Skeletal muscle satellite cell (primary cell): ENCODE data around the gene SLC6A11.

Source experiments
- H3K27me3 ChIP-seq: 2 replicates; pipeline ENCODE4 v1.7.0; 2013; ENCODE audit warnings: low read length; ENCODE audit not compliant: control insufficient read depth, insufficient read depth
- H3K36me3 ChIP-seq: 2 replicates; pipeline ENCODE4 v1.7.0; 2013; ENCODE audit warnings: mild to moderate bottlenecking, control low read depth, low read length; ENCODE audit not compliant: insufficient read depth
- H3K4me1 ChIP-seq: 2 replicates; pipeline ENCODE4 v1.7.0; 2013; ENCODE audit warnings: low read length; ENCODE audit not compliant: control insufficient read depth, insufficient read depth
- H3K4me2 ChIP-seq: 2 replicates; pipeline ENCODE4 v1.7.0; 2013; ENCODE audit warnings: mild to moderate bottlenecking, low read length
- H3K4me3 ChIP-seq: 2 replicates; pipeline ENCODE4 v1.7.0; 2013; ENCODE audit warnings: low read length
- H3K9ac ChIP-seq: 2 replicates; pipeline ENCODE4 v1.7.0; 2013; ENCODE audit warnings: mild to moderate bottlenecking, low read depth, low read length, moderate library complexity
- H3K9me3 ChIP-seq: replicated peaks from 2 replicates; pipeline ENCODE4 v1.7.0; 2013; ENCODE audit warnings: mild to moderate bottlenecking, control low read depth, low read length

The SLC6A11 gene

DNA sequence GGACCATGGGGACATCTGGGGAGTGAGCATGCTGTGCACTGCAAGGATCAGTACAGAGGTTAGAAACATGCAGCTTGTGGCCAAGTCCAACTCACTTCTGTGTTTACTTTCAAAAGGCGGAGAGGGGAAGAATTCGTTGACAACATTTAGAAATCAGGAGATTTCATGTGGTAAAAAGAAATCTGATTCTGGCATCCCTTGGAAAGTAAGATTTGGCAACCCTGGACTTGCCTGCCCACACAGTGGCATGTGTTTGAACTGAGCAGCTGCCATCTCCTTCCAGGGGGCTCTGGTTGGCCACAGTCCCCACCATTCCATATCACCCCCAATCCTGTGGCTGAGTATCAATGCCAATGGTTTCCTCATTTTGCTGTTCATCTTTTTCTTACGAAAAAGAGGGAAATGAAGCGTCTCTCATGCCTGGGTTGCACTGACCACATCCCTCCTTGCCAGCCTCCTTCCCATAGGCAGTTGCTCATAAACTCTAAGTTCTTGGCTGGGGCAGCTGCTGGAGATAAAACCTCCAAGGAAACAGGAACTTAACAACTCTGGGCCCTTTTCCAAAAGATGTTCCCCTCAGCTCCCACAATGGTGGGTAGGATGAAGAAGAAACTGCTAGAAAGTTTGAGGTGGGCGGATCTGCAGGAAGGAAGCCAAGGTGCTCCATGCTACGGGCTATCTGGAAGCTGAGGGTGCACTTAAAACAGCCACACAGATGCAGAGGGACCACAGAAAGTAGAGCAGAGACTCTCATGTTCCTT, 29.2 kb downstream of the SLC6A11 start:
- H3K36me3 ChIP-seq = no peaks in the 10 kb centered on the region
- H3K4me1 ChIP-seq = no peaks in the 10 kb centered on the region
- no peaks in the 10 kb centered on the region for H3K9me3 ChIP-seq
- H3K9ac ChIP-seq = no peak overlapping the region
- H3K4me2 ChIP-seq = no peak overlapping the region
- H3K4me3 ChIP-seq = no peak overlapping the region
- peaks cover 8% of the 10 kb centered on the region for H3K27me3 ChIP-seq

DNA sequence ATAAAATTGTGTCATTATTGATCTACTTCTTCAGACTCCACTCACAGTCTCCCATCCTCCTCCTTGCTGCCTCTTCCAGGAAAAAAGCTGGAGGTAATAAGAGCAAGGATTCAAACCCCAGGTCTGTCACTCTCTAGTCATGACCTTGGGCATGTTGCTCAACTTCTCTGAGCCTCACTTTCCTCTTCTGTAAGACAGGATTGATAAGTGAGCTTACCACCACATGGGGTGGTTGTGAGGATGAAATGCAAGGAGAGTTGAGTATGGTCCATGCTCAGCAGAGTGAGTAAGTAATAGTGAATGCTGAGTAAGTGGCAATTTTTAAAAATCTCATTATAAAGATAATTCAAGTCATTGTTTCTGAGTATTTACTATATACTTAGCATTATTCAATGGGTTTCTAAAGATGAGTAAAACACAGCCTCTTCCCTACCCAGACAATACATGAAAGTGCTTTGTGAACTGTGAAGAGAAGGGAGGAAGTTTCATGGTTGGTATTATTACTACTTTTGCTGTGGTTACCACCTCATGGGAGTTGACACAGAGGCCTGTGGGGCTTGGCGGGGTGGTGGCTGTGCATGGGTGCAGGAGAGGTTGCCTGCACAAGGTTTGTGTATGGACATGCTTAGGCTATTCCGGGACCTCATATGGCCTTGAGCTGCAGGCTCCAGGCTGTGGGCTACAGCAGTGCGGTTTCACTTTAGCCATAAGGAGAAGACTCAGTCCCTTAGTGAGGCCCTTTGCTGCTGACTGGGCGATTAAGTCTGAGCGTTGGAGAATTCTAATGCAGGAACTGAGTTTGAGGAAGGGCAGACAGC, 30.0 kb downstream of the SLC6A11 start:
- Histone ChIP-seq H3K4me1 (no peaks in the 10 kb centered on the region), H3K4me2 (no peak overlapping the region), H3K9me3 (no peaks in the 10 kb centered on the region), H3K4me3 (no peak overlapping the region), H3K9ac (no peak overlapping the region), H3K36me3 (no peaks in the 10 kb centered on the region), H3K27me3 (peaks cover 14% of the 10 kb centered on the region)

DNA sequence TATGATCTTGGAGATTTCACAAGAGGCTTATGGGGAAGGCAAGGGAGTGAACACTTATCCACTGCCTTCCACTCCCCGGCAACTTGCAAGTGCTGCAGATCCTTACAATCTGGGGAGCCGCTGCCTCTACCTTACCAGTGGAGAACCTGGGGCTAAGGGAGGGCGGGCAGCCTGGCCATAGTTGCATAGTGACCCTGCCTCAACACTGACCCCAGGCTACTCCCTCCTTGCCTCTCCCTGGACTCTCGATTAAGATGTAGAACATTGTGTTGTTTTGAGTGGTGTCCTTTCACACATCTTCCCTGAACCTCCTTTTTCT, 30.6 kb downstream of the SLC6A11 start:
- no peaks in the 10 kb centered on the region for H3K36me3 ChIP-seq
- H3K4me3 ChIP-seq = no peak overlapping the region
- H3K27me3 ChIP-seq = peaks cover 12% of the 10 kb centered on the region
- no peak overlapping the region for H3K4me2 ChIP-seq
- no peak overlapping the region for H3K9ac ChIP-seq
- H3K9me3 ChIP-seq = no peaks in the 10 kb centered on the region
- no peaks in the 10 kb centered on the region for H3K4me1 ChIP-seq

DNA sequence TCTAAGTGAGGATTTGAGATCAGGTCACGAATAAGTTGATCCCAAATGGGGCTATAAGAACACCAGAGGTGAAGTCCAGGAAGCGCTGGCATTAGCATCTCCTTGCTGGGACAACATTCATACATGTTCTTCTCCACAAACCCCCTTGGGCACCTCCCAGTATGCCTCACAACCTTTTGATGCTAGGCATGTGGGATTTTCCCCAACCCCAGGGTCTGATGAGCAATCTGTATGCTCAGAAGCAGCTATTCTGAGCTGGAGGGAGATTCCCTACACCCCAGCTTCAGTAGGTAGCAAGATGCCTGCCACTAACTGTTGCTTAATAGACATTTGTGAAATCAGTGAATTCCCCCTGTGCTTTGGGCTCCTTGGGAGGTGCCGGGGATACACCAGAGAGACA, 32.2 kb downstream of the SLC6A11 start:
- H3K9ac ChIP-seq = no peak overlapping the region
- H3K9me3 ChIP-seq = no peaks in the 10 kb centered on the region
- H3K27me3 ChIP-seq = peaks cover 10% of the 10 kb centered on the region
- H3K4me3 ChIP-seq = no peak overlapping the region
- no peaks in the 10 kb centered on the region for H3K36me3 ChIP-seq
- H3K4me2 ChIP-seq = no peak overlapping the region
- no peaks in the 10 kb centered on the region for H3K4me1 ChIP-seq

DNA sequence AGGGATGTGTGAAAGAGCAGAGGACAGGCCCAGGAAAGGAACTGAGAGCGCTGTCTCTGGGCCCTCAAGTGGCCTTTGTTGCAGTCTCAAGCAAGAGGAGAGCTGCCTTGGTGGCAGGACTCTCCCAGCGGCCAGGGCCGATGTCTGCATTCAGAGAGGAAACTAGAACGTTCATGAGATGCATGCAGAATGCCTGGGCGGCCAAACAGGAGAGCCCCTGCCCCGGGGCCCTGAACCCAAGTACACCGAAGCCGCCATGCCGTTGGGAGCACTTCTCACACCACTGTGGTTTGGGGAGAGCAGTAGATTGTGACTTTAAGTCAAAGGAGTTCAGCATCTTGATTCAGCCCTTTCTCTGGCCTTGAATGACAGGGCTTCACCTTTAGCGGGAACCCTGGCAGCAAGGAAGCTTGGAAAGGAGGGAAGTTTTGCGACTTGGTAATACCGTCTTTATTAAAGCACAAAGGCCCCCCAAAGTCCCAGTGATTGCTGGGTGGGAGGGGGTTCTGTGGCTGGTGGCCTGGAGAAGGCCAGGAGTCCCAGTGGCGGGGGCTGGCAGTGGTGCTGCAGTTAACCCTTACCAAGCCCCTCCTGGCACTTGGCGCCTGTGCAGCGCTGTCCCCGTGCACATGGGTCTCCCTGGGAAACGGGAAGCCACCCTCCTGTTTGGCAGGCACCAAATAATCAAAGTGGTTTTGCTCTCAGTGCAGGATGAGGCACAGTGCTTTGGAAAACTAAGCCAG, 36.2 kb downstream of the SLC6A11 start:
- no peaks in the 10 kb centered on the region for H3K4me1 ChIP-seq
- H3K27me3 ChIP-seq = peaks cover 6% of the 10 kb centered on the region
- no peak overlapping the region for H3K4me3 ChIP-seq
- no peak overlapping the region for H3K4me2 ChIP-seq
- no peak overlapping the region for H3K9ac ChIP-seq
- no peaks in the 10 kb centered on the region for H3K9me3 ChIP-seq
- no peaks in the 10 kb centered on the region for H3K36me3 ChIP-seq

DNA sequence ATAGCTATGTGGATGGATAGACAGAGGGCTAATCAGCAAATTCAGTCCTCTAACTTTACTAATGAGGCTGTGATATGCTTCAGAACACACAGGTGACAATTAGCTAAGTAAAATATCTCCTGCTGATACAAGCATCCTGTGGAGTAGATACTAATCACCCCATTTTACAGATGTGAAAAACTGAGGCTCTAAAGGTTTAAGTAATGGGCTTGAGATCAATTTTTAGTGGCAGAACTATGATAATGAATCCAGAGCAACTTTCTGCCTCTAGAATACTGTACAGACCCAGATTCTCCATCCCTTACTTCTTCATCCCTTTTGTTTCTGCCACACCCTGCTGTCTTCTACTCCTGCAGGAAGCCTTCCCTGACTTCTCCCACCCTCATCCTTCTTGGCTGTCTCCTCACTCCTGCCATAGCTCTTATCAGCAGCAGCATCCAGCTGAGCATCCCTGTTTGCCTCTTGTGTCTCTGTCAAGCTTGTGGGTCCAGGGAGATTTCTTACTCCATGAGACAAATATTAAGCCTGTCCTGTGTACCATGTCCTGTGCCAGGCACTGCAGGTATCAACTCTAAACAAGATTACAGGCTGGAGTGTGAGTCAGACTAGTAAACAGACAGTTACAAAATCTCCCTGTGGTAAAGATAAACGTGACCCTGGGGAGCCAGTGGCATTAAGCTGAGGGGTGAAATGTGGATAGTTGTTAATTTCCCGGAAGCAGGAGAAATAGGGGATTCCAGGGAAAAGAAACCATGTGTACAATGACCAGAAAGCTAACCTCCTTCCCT, 39.2 kb downstream of the SLC6A11 start:
- peaks cover 5% of the 10 kb centered on the region for H3K27me3 ChIP-seq
- no peak overlapping the region for H3K4me3 ChIP-seq
- no peaks in the 10 kb centered on the region for H3K36me3 ChIP-seq
- H3K4me2 ChIP-seq = no peak overlapping the region
- no peaks in the 10 kb centered on the region for H3K4me1 ChIP-seq
- H3K9me3 ChIP-seq = no peaks in the 10 kb centered on the region
- no peak overlapping the region for H3K9ac ChIP-seq

DNA sequence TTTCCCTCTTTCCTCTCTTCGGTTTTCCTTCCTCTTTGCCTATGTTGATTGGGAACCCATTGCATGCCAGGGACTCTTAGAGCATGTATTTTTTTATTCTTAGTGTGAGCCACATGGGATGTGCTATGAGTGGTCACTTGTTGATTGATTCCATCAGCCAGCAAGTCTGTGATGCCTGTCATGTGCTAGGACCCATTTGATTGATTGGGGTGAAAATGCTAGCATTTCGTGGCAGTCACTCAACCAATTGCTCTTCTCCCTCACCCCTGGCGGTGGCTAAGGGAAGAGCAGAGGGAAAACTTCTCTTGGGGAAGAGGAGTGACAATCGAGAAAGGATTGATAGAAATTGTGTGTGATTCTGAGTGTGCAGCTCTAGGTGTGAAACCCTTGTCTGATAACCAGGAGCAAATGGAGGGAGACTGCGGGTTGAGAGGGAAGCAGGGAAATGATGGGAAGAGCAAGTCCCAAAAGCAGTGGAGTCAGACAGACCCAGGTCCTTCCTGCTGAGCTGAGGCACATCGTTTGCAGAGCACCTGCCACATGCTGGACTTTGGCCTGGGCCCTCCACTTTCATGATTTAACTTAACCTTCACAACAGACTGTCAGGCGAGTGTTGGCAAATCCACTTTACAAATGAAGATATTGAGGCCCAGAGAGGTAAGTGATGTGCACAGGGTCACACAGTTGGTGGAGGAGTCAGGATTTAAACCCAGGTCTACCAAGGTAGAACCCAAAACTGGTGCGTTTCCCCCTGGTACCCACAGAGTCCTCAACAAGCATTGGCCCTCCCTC, 40.0 kb downstream of the SLC6A11 start:
- H3K9me3 ChIP-seq = no peaks in the 10 kb centered on the region
- H3K27me3 ChIP-seq = no peaks in the 10 kb centered on the region
- H3K9ac ChIP-seq = no peak overlapping the region
- H3K4me3 ChIP-seq = no peak overlapping the region
- H3K36me3 ChIP-seq = no peaks in the 10 kb centered on the region
- no peaks in the 10 kb centered on the region for H3K4me1 ChIP-seq
- H3K4me2 ChIP-seq = no peak overlapping the region

DNA sequence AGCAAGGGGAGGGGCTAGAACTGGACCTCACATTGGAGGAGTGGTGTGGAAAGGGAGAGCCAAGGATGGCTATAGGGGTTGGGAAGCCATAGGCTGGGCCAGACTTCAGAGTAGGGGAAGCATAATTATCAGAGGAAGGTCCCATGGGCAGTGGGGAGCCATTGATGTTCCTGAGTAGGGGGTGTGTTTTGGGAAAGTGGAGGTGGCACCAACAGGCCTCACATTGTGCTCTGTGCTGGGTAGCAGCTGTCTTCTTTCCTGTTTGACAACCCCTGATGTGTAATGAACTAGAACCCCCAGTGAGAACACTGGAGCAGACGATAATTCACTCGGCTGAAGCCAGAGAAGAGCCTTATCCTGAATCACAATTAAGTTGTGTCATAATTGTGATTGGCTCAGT, 41.2 kb downstream of the SLC6A11 start:
- no peaks in the 10 kb centered on the region for H3K4me1 ChIP-seq
- no peaks in the 10 kb centered on the region for H3K9me3 ChIP-seq

DNA sequence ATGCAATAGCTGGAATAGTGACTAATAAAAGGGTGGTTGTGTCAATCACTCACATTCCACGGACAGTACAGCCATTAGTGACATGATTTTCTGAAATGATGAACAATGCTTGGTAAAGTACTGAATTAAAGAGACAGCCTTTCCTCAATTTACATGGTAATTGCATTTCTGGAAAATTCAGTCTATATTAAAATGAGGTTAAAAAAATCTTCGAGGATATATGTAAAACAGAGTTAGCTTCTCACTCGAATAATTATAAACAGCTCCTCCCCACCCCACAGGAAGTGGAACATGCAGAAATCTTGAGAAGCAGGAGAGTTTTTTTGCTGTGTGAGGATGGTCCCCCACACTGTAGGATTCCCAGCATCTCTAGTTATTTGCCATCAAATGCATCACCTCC, 42.1 kb downstream of the SLC6A11 start:
- Histone ChIP-seq H3K9me3 (no peaks in the 10 kb centered on the region), H3K4me1 (no peaks in the 10 kb centered on the region), H3K4me3 (no peak overlapping the region), H3K27me3 (no peaks in the 10 kb centered on the region), H3K36me3 (no peaks in the 10 kb centered on the region), H3K4me2 (no peak overlapping the region), H3K9ac (no peak overlapping the region)

More for the DNA sequence above, 41.2 kb downstream of the SLC6A11 start:
- H3K4me3 ChIP-seq = no peak overlapping the region
- H3K27me3 ChIP-seq = no peaks in the 10 kb centered on the region
- H3K36me3 ChIP-seq = no peaks in the 10 kb centered on the region
- H3K9ac ChIP-seq = no peak overlapping the region
- H3K4me2 ChIP-seq = no peak overlapping the region

DNA sequence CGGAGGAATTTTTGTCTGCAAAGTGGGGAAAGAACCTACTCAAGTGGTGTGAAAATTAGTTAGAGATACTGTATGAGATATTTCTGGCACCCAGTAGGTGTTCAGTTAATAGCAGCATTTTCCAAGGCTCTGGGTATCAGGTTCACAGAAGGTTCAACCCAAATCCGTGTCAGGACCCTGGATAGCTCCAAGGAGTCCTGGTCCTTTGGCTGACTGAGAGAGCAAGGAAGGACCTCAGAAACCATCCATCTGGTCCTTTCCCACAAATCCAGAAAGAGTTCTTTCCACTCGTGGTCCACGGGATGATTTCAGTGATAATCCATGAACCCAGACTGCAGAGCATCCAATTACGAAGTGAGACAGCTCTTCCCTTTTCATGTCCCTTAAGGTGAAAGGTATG, 51.4 kb downstream of the SLC6A11 start:
- Histone ChIP-seq H3K4me2 (no peak overlapping the region), H3K4me1 (no peaks in the 10 kb centered on the region), H3K9ac (no peak overlapping the region), H3K9me3 (no peaks in the 10 kb centered on the region), H3K4me3 (no peak overlapping the region), H3K36me3 (no peaks in the 10 kb centered on the region), H3K27me3 (no peaks in the 10 kb centered on the region)
